Prostate gland (tissue), 2 donors: ENCODE results near the gene HES3. TPM values are rescaled to one million over a fixed set of nuclear protein-coding genes. Genes with fewer than 3 reads are reported as not detected.

Experiments used
- DNase-seq: peaks from one replicate; pipeline ENCODE4 v3.0.0-alpha.2; 2019; ENCODE audit warnings: low spot score
- H3K27ac ChIP-seq, 2 donors: fragments of 200-600 bp; sonication (generic); 2 replicates each; pipeline ENCODE4 v1.5.1; 2017 to 2019
- H3K27me3 ChIP-seq: fragments of 200-600 bp; sonication (generic); replicated peaks from 2 replicates; pipeline ENCODE4 v1.5.1; 2019; ENCODE audit not compliant: insufficient read depth
- H3K36me3 ChIP-seq, 2 donors: fragments of 200-600 bp; sonication (generic); 1 replicate in 1 of 2; 2 replicates in 1 of 2; pipeline versions ENCODE4 v1.5.1 to v1.8.1; 2017 to 2019
- H3K4me1 ChIP-seq: fragments of 200-600 bp; sonication (generic); replicated peaks from 2 replicates; pipeline ENCODE4 v1.5.1; 2019
- H3K4me3 ChIP-seq, 2 donors: fragments of 200-600 bp; sonication (generic); 2 replicates each; pipeline ENCODE4 v1.5.1; 2017 to 2019
- H3K9me3 ChIP-seq: fragments of 200-600 bp; sonication (generic); 2 replicates; pipeline ENCODE4 v1.5.1; 2017
- CTCF ChIP-seq, 4 experiments: fragments of 200-600 bp in 2 of 4; fragments of 450-650 bp in 2 of 4; sonication (generic) in 2 of 4; IDR thresholded peaks; 1 replicate in 3 of 4; 2 replicates in 1 of 4; pipeline ENCODE4 v1.5.1; 2016 to 2019; ENCODE audit warnings: antibody characterized with exemption in 4 of 4, mild to moderate bottlenecking in 2 of 4, moderate library complexity in 2 of 4
- POLR2A ChIP-seq: fragments of 450-650 bp; IDR thresholded peaks from one replicate; pipeline ENCODE4 v1.6.1; 2016; ENCODE audit warnings: antibody characterized with exemption, mild to moderate bottlenecking
- POLR2AphosphoS5 ChIP-seq: sonication (generic); formaldehyde crosslinking; IDR thresholded peaks from one replicate; pipeline ENCODE4 v1.6.1; 2017; ENCODE audit warnings: antibody characterized with exemption
- WGBS: methylation state at CpG from one replicate; pipeline ENCODE4 v1.1.5; 2018; 5-methylcytosine and 5-hydroxymethylcytosine counted together
- intact Hi-C: fragments of 100-400 bp; cut with DNase I; formaldehyde crosslinking; loops from one replicate; pipeline ENCODE4 v1.14.2; 2022
- total RNA-seq, 2 donors: library from RNA; depleted of rRNA; stranded (reverse); fragments of >200 nt; gene quantifications; one replicate each; pipeline ENCODE4 v1.1.0, GENCODE V29; 2016

HES3 gene
- total RNA-seq, 2 donors from 2014 or later = not detected

GRCh38 chr1:6288026-6288425 is 44.0 kb downstream of the HES3 start:
- no peaks in the 10 kb centered on the region for H3K4me1 ChIP-seq
- H3K9me3 ChIP-seq = no peaks in the 10 kb centered on the region
- H3K36me3 ChIP-seq = no peaks in the 10 kb centered on the region
- WGBS = 82% methylated on average over 14 of the region's 14 CpGs
- no peak overlapping the region for H3K4me3 ChIP-seq
- TF ChIP-seq POLR2AphosphoS5 = no peak
- no peak for TF ChIP-seq CTCF (IDR thresholded peaks at IDR 0.05)
- no peak for TF ChIP-seq POLR2A
- H3K27me3 ChIP-seq = no peaks in the 10 kb centered on the region
- intact Hi-C loops = no loop called here
- no peak for DNase-seq
- no peak overlapping the region for H3K27ac ChIP-seq

GRCh38 chr1:6288665-6289064 is 44.7 kb downstream of the HES3 start:
- DNase-seq = no peak
- TF ChIP-seq POLR2A = no peak
- TF ChIP-seq CTCF (IDR thresholded peaks at IDR 0.05) = no peak
- no peak for TF ChIP-seq POLR2AphosphoS5
- WGBS = 79% methylated on average over 10 of the region's 10 CpGs
- H3K9me3 ChIP-seq = no peaks in the 10 kb centered on the region
- no peak overlapping the region for H3K4me3 ChIP-seq
- no peaks in the 10 kb centered on the region for H3K4me1 ChIP-seq
- no peaks in the 10 kb centered on the region for H3K27me3 ChIP-seq
- H3K36me3 ChIP-seq = no peaks in the 10 kb centered on the region
- no peak overlapping the region for H3K27ac ChIP-seq
- intact Hi-C loops = no loop called here

- H3K27me3 ChIP-seq = no peaks in the 10 kb centered on the region
- 64% methylated on average over 10 of the region's 10 CpGs for WGBS
- no peak for DNase-seq
- H3K9me3 ChIP-seq = no peaks in the 10 kb centered on the region
- H3K36me3 ChIP-seq = no peaks in the 10 kb centered on the region
- no peak overlapping the region for H3K4me3 ChIP-seq
- H3K4me1 ChIP-seq = no peaks in the 10 kb centered on the region
- intact Hi-C loops = no loop called here
- no peak overlapping the region for H3K27ac ChIP-seq
- TF ChIP-seq POLR2AphosphoS5 (no peak), CTCF (IDR thresholded peaks at IDR 0.05) (no peak), POLR2A (no peak)
Measured at GRCh38 chr1:6292102-6292501, 48.1 kb downstream of the HES3 start.

GRCh38 chr1:6294080-6294889 is 50.3 kb downstream of the HES3 start:
- TF ChIP-seq POLR2A = no peak
- no peak for TF ChIP-seq POLR2AphosphoS5
- TF ChIP-seq CTCF (IDR thresholded peaks at IDR 0.05) = no peak
- Histone ChIP-seq H3K9me3 (no peaks in the 10 kb centered on the region), H3K36me3 (no peaks in the 10 kb centered on the region), H3K4me1 (no peaks in the 10 kb centered on the region), H3K4me3 (no peak overlapping the region), H3K27ac (no peak overlapping the region), H3K27me3 (no peaks in the 10 kb centered on the region)
- DNase-seq = no peak
- intact Hi-C loops = no loop called here
- WGBS = 89% methylated on average over 14 of the region's 14 CpGs
